Gastrocnemius medialis (tissue), 4 donors: ENCODE measurements around the gene KLHL42. TPM values are rescaled to one million over a fixed set of nuclear protein-coding genes. Genes with fewer than 3 reads are reported as not detected.
"Not testable (repeated sequence)": the region's sequence is repeated elsewhere in the genome, so short reads cannot be mapped to it uniquely, and the experiment has no call there.

ENCODE experiments used
- ATAC-seq, 2 donors: fragments of 150-250 bp; one replicate each; pipeline ENCODE4 v1.9.1; 2016
- DNase-seq, 2 donors: peaks; one replicate each; pipeline ENCODE4 v3.0.0-alpha.2; 2019
- H3K27ac ChIP-seq, 4 donors: fragments of 200-600 bp; sonication (generic); 1 replicate in 1 of 4; 2 replicates in 3 of 4; pipeline ENCODE4 v1.5.1; 2016 to 2018; ENCODE audit warnings: mild to moderate bottlenecking in 2 of 4, moderate library complexity in 1 of 4
- H3K27me3 ChIP-seq, 3 donors: fragments of 200-600 bp; sonication (generic) in 2 of 3; 1 replicate in 1 of 3; 2 replicates in 2 of 3; pipeline versions ENCODE4 v1.5.1 to v1.6.0; 2016 to 2019; ENCODE audit warnings: mild to moderate bottlenecking in 1 of 3, moderate library complexity in 1 of 3
- H3K36me3 ChIP-seq, 2 donors: fragments of 200-600 bp; sonication (generic) in 1 of 2; one replicate each; pipeline ENCODE4 v1.5.1; 2017 to 2018
- H3K4me1 ChIP-seq, 2 donors: fragments of 200-600 bp; sonication (generic) in 1 of 2; one replicate each; pipeline ENCODE4 v1.5.1; 2016 to 2017; ENCODE audit warnings: mild to moderate bottlenecking in 2 of 2
- H3K4me3 ChIP-seq, 4 donors: fragments of 200-600 bp; sonication (generic) in 3 of 4; 1 replicate in 1 of 4; 2 replicates in 3 of 4; pipeline ENCODE4 v1.5.1; 2016 to 2019; ENCODE audit warnings: mild to moderate bottlenecking in 2 of 4
- H3K9me3 ChIP-seq, 3 donors: fragments of 200-600 bp; sonication (generic) in 2 of 3; 1 replicate in 1 of 3; 2 replicates in 2 of 3; pipeline ENCODE4 v1.5.1; 2016 to 2019
- POLR2A ChIP-seq, 2 donors: fragments of 450-650 bp; IDR thresholded peaks; one replicate each; pipeline ENCODE4 v1.6.1; 2017; ENCODE audit warnings: antibody characterized with exemption in 2 of 2, mild to moderate bottlenecking in 2 of 2, moderate library complexity in 2 of 2
- in situ Hi-C, 4 donors: fragments of 200-750 bp; cut with MboI; loops; one replicate each; pipeline versions ENCODE4 v1.15.0 to v1.8.0; 2017; ENCODE audit warnings: low sequenced_read_pairs in 4 of 4
- intact Hi-C: fragments of 100-400 bp; cut with DNase I; formaldehyde crosslinking; loops from one replicate; pipeline ENCODE4 v1.15.1; 2023; ENCODE audit warnings: low total_unique reads
- total RNA-seq, 4 donors: library from RNA; depleted of rRNA; stranded (reverse); fragments of >200 nt; gene quantifications; one replicate each; pipeline versions ENCODE4 v1.1.0 to v1.2.3, GENCODE V29; 2016
- TF ChIP-seq, protein P1 (sequence below), 5 experiments: fragments of 450-650 bp in 3 of 5; fragments of 200-600 bp in 2 of 5; sonication (generic) in 2 of 5; IDR thresholded peaks in 4 of 5; conservative IDR thresholded peaks in 1 of 5; 1 replicate in 4 of 5; 2 replicates in 1 of 5; pipeline ENCODE4 v1.5.1; 2016 to 2019; ENCODE audit warnings: antibody characterized with exemption in 5 of 5, mild to moderate bottlenecking in 3 of 5, moderate library complexity in 3 of 5

The KLHL42 gene
- total RNA-seq, 4 donors from 2014 or later, result 3.4 to 6.2 (median 4.4) TPM

DNA sequence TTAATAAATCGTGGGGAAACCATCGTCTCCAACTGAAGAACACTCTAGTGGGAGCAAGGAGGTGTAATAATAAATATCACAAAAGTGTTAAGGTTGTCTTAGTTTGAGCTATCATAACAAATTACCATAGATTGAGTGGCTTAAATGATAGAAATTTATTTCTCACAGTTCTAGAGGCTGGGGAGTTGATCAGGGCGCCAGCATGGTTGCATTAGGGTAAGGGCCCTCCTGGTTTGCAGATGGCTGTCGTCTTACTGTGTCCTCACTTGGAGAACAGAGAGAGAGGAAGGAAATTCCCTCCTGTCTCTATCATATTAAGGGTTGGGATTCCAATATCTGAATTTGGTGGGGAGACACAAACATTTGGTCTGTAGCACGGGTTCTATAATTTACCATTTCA lies 36.4 kb upstream of the KLHL42 start:
- no peak for DNase-seq
- in situ Hi-C loops, result loop anchor here in 3 of 4 donors (10.0 to 25.0 kb wide), 2 partner anchors 194 to 201 kb away; no protein-coding TSS in a partner anchor

DNA sequence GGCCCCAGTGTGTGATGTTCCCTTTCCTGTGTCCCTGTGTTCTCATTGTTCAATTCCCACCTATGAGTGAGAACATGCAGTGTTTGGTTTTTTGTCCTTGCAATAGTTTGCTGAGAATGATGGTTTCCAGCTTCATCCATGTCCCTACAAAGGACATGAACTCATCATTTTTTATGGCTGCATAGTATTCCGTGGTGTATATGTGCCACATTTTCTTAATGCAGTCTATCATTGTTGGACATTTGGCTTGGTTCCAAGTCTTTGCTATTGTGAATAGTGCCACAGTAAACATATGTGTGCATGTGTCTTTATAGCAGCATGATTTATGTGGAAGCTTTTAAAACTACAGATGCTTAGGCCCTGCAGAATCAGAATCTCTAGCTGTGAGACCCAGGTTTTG lies 34.3 kb upstream of the KLHL42 start:
- ATAC-seq, intact Hi-C loops, H3K4me3 ChIP-seq, H3K27me3 ChIP-seq, H3K9me3 ChIP-seq, DNase-seq: not testable (repeated sequence)
- peaks cover 6 to 14% of the 10 kb centered on the region in 2 donors for H3K4me1 ChIP-seq
- in situ Hi-C loops, result loop anchor here in 3 of 4 donors (10.0 to 25.0 kb wide), 2 partner anchors 192 to 199 kb away; no protein-coding TSS in a partner anchor
- H3K36me3 ChIP-seq, result peaks cover 0 to 20% of the 10 kb centered on the region in 2 donors
- H3K27ac ChIP-seq, result peak overlapping the region in 1 of 4 donors; percentile 85

More for the DNA sequence above, 36.4 kb upstream of the KLHL42 start:
- Histone ChIP-seq H3K4me3 (no peak overlapping the region), H3K27me3 (no peaks in the 10 kb centered on the region), H3K36me3 (peaks cover 0 to 30% of the 10 kb centered on the region in 2 donors), H3K4me1 (peaks cover 6 to 14% of the 10 kb centered on the region in 2 donors), H3K27ac (no peak overlapping the region), H3K9me3 (no peaks in the 10 kb centered on the region)
- TF ChIP-seq, protein P1, sequence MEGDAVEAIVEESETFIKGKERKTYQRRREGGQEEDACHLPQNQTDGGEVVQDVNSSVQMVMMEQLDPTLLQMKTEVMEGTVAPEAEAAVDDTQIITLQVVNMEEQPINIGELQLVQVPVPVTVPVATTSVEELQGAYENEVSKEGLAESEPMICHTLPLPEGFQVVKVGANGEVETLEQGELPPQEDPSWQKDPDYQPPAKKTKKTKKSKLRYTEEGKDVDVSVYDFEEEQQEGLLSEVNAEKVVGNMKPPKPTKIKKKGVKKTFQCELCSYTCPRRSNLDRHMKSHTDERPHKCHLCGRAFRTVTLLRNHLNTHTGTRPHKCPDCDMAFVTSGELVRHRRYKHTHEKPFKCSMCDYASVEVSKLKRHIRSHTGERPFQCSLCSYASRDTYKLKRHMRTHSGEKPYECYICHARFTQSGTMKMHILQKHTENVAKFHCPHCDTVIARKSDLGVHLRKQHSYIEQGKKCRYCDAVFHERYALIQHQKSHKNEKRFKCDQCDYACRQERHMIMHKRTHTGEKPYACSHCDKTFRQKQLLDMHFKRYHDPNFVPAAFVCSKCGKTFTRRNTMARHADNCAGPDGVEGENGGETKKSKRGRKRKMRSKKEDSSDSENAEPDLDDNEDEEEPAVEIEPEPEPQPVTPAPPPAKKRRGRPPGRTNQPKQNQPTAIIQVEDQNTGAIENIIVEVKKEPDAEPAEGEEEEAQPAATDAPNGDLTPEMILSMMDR (IDR thresholded peaks at IDR 0.05 in 4 of 5, conservative IDR thresholded peaks at IDR 0.05 in 1 of 5), result no peak
- TF ChIP-seq POLR2A (IDR thresholded peaks at IDR 0.05), result no peak
- no peak for ATAC-seq
- intact Hi-C loops, result no loop called here

DNA sequence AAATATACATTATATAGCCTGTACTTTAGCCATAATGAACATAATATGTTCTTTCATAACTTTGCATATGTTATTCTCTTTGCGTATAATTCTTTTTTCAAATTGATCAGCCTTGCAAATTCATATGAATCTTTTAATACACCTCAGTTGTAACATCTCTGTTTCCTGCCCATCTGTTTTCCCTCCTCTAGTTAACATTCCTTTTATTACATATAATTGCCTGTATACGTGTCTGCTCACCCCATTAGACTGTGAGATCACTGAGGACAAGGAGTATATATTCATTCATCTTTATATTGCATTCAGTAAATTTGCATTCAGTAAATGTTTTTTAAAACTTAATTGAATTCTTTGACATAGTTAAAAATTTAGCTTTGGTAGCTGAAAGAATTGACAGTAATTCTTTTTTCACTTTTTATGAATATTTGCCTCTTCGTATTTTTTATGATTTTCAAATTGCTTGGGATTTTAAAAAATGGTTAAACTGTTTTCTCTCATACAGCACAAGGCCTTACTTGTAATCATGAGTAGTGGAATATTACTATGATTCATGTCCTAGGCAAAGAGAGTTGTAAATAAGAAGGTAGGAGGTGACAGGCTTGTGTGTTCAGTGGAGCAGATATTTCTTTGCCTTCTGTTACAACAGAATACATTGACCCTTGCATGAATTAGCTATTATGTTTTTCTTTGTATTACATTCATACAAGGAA lies 32.8 kb upstream of the KLHL42 start:
- intact Hi-C loops, result no loop called here
- H3K27me3 ChIP-seq, result no peaks in the 10 kb centered on the region
- TF ChIP-seq, protein P1 (IDR thresholded peaks at IDR 0.05 in 4 of 5, conservative IDR thresholded peaks at IDR 0.05 in 1 of 5), result no peak
- TF ChIP-seq POLR2A (IDR thresholded peaks at IDR 0.05), result no peak
- no peak overlapping the region for H3K4me3 ChIP-seq
- no peak for DNase-seq
- peaks cover 0 to 15% of the 10 kb centered on the region in 2 donors for H3K36me3 ChIP-seq
- peak overlapping the region; percentile 68 to 85 (median 82) for H3K27ac ChIP-seq
- no peaks in the 10 kb centered on the region for H3K9me3 ChIP-seq
- peaks cover 6 to 14% of the 10 kb centered on the region in 2 donors for H3K4me1 ChIP-seq
- in situ Hi-C loops, result loop anchor here in 3 of 4 donors (10.0 to 25.0 kb wide), 2 partner anchors 190 to 198 kb away; no protein-coding TSS in a partner anchor
- ATAC-seq, result peak; percentile 86 to 95

- Histone ChIP-seq H3K27me3 (no peaks in the 10 kb centered on the region), H3K36me3 (peaks cover 0 to 8% of the 10 kb centered on the region in 2 donors), H3K4me3 (no peak overlapping the region), H3K9me3 (no peaks in the 10 kb centered on the region), H3K27ac (no peak overlapping the region), H3K4me1 (peaks cover 6 to 14% of the 10 kb centered on the region in 2 donors)
- intact Hi-C loops, result no loop called here
- ATAC-seq (no peak), DNase-seq (no peak)
- in situ Hi-C loops, result no loop called here
- TF ChIP-seq, protein P1 (IDR thresholded peaks at IDR 0.05 in 4 of 5, conservative IDR thresholded peaks at IDR 0.05 in 1 of 5), result no peak
- no peak for TF ChIP-seq POLR2A (IDR thresholded peaks at IDR 0.05)
These were observed 28.5 kb upstream of the KLHL42 start for GRCh38 chr12:27751386-27752047.

- intact Hi-C loops, result no loop called here
- no peaks in the 10 kb centered on the region for H3K27me3 ChIP-seq
These were observed 25.2 kb upstream of the KLHL42 start for GRCh38 chr12:27754795-27755194.

More at GRCh38 chr12:27754795-27755194, 25.2 kb upstream of the KLHL42 start:
- TF ChIP-seq POLR2A (IDR thresholded peaks at IDR 0.05), result no peak
- TF ChIP-seq, protein P1 (IDR thresholded peaks at IDR 0.05 in 4 of 5, conservative IDR thresholded peaks at IDR 0.05 in 1 of 5), result no peak
- no peak overlapping the region for H3K27ac ChIP-seq
- H3K4me3 ChIP-seq, result no peak overlapping the region
- ATAC-seq (no peak), DNase-seq (no peak)
- in situ Hi-C loops, result no loop called here
- no peaks in the 10 kb centered on the region for H3K4me1 ChIP-seq
- no peaks in the 10 kb centered on the region for H3K9me3 ChIP-seq
- peaks cover 0 to 8% of the 10 kb centered on the region in 2 donors for H3K36me3 ChIP-seq
